Omental fat pad (tissue), 4 donors: ENCODE measurements around the gene C4orf17. TPM values are rescaled to one million over a fixed set of nuclear protein-coding genes. Genes with fewer than 3 reads are reported as not detected.

Experiments used
- ATAC-seq: fragments of 150-250 bp; one replicate; pipeline ENCODE4 v1.9.1; 2016; ENCODE audit warnings: mild to moderate bottlenecking, moderate library complexity; ENCODE audit not compliant: low FRiP score
- DNase-seq: peaks from one replicate; pipeline ENCODE4 v3.0.0-alpha.2; 2019; ENCODE audit warnings: low spot score
- CTCF ChIP-seq, 3 donors: fragments of 450-650 bp; IDR thresholded peaks; one replicate each; pipeline ENCODE4 v1.5.1; 2016 to 2017; ENCODE audit warnings: antibody characterized with exemption in 3 of 3, mild to moderate bottlenecking in 3 of 3, moderate library complexity in 2 of 3
- total RNA-seq, 4 donors: library from RNA; depleted of rRNA; stranded (reverse); fragments of >200 nt; gene quantifications; one replicate each; pipeline ENCODE4 v1.1.0, GENCODE V29; 2016

C4orf17 gene
- total RNA-seq, 4 donors from 2014 or later = not detected

DNA sequence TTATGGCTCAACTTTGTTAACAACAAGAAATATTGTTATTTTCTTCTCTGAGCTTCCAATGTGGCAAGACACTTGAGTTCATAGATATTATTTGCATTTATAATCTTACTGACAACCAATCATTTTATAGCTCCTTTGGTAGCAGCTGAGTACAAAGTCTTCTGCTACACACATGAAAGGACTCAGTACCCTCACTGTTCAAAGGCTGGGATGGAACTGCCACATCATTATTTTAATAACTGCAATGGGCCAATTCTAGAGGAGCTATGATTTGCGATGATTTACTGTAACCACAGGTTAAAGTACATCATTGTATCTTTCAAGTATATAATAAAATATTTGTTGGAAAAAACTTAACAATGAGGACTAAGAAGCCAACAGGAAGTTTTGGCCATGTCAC lies 74.7 kb downstream of the C4orf17 start:
- DNase-seq (no peak), ATAC-seq (no peak)
- TF ChIP-seq CTCF (IDR thresholded peaks at IDR 0.05) = no peak

DNA sequence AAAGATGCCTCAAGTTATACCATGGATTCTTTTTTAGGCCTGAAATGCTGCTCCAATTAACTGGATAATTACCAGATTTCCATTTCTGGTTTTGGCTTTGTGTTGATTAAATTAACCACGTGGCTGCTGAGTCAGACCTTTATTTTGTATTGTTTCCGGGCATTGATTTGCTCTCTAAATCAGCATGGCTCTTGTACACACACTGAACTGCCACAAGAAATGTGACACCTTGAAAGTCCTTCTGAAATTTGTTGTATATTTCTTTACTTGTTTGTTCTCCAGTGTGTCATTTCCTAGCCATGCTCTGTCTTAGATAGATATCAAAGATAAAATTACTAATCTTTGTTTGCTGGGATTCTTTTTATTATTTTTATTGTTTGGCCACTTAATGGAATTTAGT lies 75.5 kb downstream of the C4orf17 start:
- ATAC-seq (no peak), DNase-seq (no peak)
- no peak for TF ChIP-seq CTCF (IDR thresholded peaks at IDR 0.05)

DNA sequence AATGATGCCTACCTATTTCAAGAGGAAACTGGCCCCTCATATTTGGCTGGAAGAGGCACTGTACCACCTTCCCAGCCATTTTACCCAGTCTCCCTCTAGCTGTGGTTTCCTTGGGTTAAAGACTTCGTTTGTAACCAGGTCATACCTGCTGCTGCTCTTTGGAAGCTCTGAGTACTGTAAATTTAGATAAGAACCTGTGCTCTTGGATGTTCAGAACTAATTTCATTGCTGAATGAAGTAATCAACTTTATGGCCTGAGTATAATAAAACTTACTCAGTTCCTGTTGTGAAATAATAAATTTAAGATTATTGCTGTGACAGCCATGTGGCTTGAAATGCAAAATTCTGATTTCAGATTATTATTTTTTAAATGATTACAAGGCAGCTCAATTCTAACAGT lies 76.0 kb downstream of the C4orf17 start:
- TF ChIP-seq CTCF (IDR thresholded peaks at IDR 0.05) = no peak
- DNase-seq = no peak
- no peak for ATAC-seq

DNA sequence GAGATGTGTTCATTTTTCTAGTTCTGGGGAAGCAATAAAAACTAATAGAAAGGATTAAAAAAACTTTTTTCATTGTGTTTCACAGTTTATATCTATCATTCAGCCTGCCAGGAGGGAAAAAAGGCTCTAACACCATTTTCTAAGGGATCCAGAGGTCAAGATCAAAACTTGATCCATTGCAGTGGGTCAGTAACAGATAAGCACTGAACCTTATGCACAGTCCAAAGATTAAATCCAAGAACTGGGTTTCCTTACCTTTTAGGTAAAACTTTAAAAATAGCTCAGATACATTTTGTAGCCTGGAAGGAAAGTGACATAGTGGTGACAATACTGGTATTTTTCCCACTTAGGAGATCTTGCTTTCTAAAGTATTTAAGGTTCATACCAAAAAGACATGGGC lies 76.5 kb downstream of the C4orf17 start:
- DNase-seq (no peak), ATAC-seq (no peak)
- no peak for TF ChIP-seq CTCF (IDR thresholded peaks at IDR 0.05)

DNA sequence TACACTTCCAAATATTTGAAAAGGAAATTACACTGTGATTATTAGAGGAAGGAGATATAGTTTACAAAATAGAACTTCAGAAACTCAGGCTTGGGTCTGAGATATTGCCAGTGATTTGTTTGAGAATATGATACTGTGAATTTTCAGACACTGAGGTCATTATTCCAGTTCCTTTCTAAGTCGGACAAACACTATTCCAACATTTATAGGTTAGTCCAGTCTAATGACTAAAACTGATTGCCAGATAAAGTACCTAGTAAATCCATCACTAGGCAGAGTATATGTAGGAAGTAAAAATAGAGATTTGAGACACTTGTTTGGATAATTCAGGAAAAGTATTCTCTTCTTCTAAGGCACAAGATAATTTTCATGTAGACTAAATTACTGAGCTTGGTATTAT lies 77.0 kb downstream of the C4orf17 start:
- DNase-seq = no peak
- ATAC-seq = no peak
- TF ChIP-seq CTCF (IDR thresholded peaks at IDR 0.05) = no peak

DNA sequence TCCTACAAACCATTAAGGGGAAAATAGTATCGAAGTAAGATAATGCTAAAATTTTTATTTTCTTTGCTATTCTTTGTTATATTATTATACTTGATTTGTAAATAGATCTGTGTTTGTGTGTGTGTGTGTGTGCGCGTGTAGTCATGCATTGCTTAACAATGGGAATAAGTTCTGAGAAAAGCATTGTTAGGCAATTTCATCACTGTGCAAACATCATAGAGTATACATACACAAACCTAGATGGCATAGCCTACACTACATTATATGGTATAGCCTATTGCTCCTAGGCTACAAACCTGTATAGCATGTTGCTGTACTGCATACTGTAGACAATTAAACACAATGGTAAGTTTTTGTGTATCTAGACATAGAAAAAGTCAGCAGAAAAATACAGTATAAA lies 80.9 kb downstream of the C4orf17 start:
- ATAC-seq (no peak), DNase-seq (no peak)
- no peak for TF ChIP-seq CTCF (IDR thresholded peaks at IDR 0.05)

Other genes starting within 250 kb of the C4orf17 start
- gene ADH1A, start 220.0 kb upstream of the C4orf17 start, total RNA-seq = 10 to 100 TPM in 2 of 4 donors, under 1 TPM in 1, not detected in 1; 0.96 to 19.3 (median 13.6) TPM
- 1,000 to 10,000 TPM; 1,681 to 8,339 (median 3,297) TPM for gene ADH1B, start 189.6 kb upstream of the C4orf17 start, total RNA-seq
- 100 to 1,000 TPM in 1 of 4 donors, 10 to 100 TPM in 2, 1 to 10 TPM in 1; 7.7 to 102 (median 46.9) TPM for gene ADH1C, start 158.3 kb upstream of the C4orf17 start, total RNA-seq
- not detected for gene ADH7, start 75.7 kb upstream of the C4orf17 start, total RNA-seq
- 1 to 10 TPM; 4.6 to 7.9 (median 5.1) TPM for gene TRMT10A, start 53.0 kb downstream of the C4orf17 start, total RNA-seq
- gene MTTP, start 63.8 kb downstream of the C4orf17 start, total RNA-seq = not detected
- not detected for gene C4orf54, start 146.8 kb downstream of the C4orf17 start, total RNA-seq